Measurements from ENCODE around the gene DHRSX. TPM values are rescaled to one million over a fixed set of nuclear protein-coding genes. Genes with fewer than 3 reads are reported as not detected.
"Not testable (repeated sequence)": the region's sequence is repeated elsewhere in the genome, so short reads cannot be mapped to it uniquely, and the experiment has no call there.

DHRSX gene
- total RNA-seq, 1 experiment from 2014 or later: 14.8 TPM

- DNase-seq (ENCODE audit: low spot score): peak; percentile 12
These were observed 1.9 kb downstream of the DHRSX start for GRCh38 chrX:2498781-2499302.

GRCh38 chrX:2497961-2498780 lies 2.6 kb downstream of the DHRSX start:
- DNase-seq (ENCODE audit: low spot score): peak; percentile 38

DNA sequence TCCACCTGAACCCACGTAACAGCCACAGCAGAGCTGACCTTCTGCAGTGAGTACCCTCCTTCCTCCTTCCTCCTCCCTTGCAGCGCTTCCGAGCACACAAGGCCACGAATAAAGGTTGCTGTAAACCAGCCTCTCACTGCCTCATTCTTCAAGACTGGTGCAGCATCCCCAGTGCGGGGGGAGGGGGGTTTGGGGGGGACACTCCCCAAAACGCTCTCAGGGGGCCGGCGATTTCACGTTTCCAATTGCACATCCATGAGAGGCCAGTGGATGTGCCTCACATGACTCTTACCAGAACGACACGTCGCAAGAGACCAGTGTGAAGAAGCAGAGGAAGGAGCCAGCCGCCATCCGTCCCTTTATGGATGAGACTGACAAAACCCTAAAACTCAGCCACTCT lies 5.2 kb downstream of the DHRSX start:
- no peak for DNase-seq (ENCODE audit: low spot score)

GRCh38 chrX:2492531-2493218 lies 8.1 kb downstream of the DHRSX start:
- no peak for DNase-seq (ENCODE audit: low spot score)

DNA sequence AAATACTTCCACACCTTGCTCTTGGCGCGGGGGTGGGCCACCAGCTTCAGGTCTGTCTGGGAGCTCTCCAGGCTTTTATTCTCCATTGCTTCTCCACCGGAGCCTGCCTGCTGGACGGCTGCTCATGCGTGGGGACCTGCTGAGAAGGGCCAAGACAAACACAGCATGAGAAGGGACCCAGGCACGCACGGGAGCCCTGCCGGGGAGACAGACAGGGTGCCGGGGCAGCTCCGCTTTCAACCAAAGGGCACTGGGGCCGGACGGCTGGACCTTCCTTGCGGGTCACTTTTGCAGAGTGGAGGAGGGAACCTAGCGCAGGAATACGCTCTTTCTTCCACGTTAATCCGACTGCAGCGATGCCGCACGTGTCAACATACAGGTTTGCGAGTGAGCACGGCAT lies 10.1 kb downstream of the DHRSX start:
- DNase-seq (ENCODE audit: low spot score): no peak

GRCh38 chrX:2489446-2490445 lies 11.0 kb downstream of the DHRSX start:
- no peak for DNase-seq (ENCODE audit: low spot score)

DNA sequence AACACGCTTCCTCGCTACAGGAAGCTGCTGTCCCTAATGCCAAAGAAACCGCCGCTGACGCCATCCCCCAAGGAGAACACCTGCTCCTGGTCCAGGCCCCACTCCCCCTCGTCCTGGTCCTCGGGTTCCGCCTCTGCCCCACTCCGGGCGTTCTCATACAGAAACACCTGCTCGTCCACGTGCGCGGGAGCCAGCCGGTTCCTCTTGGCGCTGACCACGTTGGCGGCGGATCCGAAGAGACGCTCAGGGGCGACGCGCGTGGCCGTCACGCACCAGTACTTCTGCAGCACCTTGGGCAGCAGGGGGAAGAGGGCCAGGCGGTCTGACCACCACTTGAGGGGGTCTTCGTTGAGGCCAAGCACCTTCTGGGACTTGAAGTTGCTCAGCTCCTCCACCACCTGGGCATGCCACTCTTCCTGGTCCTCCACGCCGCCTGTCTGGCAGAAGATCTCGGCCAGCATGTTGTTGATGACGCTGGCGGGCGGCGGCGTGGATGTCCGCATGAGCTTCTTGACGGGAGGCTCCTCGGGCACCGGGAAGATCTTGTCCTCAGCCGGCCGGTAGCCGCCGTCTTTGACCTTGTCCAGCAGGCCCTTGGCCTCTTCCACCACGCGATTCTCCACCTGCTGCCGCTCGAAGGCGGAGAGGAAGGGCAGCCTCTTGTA lies 12.0 kb downstream of the DHRSX start:
- DNase-seq (ENCODE audit: low spot score): no peak

DNA sequence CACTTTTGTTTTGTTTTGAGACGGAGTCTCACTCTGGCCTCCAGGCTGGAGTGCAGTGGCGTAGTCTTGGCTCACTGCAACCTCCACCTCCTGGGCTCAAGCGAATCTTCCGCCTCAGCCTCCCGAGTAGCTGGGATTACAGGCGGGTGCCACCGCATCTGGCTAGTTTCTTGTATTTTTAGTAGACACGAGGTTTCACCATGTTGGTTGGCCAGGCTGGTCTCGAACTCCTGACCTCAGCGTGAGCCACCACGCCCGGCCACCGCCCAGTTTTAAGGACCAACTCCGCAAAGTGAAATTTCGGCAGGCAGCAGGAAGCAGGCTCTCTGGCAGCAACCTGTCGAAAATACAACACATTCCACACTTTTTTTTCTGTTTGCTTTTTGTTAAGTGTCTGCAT lies 13.4 kb downstream of the DHRSX start:
- no peak for DNase-seq (ENCODE audit: low spot score)

- no peak for DNase-seq (ENCODE audit: low spot score)
These were observed 14.2 kb downstream of the DHRSX start for GRCh38 chrX:2486476-2487133.

GRCh38 chrX:2485789-2486345 lies 14.9 kb downstream of the DHRSX start:
- no peak for DNase-seq (ENCODE audit: low spot score)

GRCh38 chrX:2484721-2485648 lies 15.8 kb downstream of the DHRSX start:
- DNase-seq (ENCODE audit: low spot score): no peak

DNA sequence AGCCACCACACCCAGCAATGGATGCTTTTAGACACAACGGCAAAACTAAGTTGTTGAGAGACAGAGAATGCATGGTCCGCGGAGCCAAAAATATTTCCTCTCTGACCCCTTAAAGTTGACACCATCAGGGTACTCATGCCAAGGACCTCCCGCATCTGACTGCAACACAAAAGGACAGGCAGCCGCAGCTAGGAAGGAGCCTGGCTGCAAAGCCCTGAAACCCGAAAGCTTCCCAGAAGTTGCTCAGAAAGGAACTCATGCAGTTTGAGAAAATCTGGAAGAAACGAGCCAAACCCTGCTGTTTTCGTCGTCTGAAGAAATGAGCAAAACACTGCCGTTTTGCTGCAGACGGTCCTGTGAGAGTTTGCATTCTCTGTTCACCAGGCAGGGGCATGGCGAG lies 16.5 kb downstream of the DHRSX start:
- no peak for DNase-seq (ENCODE audit: low spot score)

DNA sequence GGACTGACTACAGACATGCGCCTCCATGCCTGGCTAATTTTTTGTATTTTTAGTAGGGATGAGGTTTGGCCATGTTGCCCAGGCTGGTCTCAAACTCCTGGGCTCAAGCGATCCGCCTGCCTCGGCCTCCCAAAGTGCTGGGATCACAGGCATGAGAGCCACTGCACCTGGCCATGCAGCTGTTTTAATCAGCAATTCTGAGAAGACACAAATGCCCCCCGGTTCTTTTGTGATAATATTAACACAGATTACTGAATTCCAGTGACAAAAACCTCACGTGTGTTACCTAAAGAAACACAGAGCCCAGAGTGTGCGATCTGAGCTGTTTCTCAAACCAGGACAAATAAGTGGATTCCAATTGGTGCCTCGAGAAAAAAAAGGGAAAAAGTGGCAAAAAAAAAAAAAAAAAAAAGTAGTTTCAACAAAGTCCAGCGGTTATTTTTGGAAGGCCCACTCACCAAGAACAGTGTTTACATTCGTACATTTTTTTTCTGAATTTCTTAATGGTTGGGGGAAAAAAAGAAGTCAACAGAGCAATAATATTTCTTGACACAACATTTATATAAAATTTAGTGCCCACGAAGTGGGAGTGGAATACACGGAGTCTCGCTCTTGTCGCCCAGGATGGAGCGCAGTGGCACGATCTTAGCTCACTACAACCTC lies 17.2 kb downstream of the DHRSX start:
- no peak for DNase-seq (ENCODE audit: low spot score)

DNA sequence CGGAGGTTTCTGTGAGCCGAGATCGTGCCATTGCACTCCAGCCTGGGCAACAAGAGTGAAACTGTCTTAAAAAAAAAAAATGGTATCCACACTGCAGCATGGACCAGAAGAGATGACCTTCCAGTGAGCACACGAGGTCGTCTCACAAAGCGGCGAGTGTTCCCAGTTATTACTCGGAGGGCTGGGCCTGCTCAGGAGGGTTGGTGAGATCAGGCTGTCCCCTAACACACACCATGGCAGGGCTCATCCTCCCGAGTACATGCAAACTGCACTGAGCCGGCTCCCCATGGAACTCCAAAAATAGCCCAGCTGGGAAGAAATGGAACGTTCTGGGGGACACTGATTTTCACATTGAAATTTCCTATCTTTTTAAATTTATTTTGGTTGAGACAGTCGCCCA lies 19.2 kb downstream of the DHRSX start:
- DNase-seq (ENCODE audit: low spot score): not testable (repeated sequence)

GRCh38 chrX:2479982-2480381 lies 20.8 kb downstream of the DHRSX start:
- DNase-seq (ENCODE audit: low spot score): not testable (repeated sequence)

- DNase-seq (ENCODE audit: low spot score): no peak
These were observed 21.4 kb downstream of the DHRSX start for GRCh38 chrX:2479420-2479780.

DNA sequence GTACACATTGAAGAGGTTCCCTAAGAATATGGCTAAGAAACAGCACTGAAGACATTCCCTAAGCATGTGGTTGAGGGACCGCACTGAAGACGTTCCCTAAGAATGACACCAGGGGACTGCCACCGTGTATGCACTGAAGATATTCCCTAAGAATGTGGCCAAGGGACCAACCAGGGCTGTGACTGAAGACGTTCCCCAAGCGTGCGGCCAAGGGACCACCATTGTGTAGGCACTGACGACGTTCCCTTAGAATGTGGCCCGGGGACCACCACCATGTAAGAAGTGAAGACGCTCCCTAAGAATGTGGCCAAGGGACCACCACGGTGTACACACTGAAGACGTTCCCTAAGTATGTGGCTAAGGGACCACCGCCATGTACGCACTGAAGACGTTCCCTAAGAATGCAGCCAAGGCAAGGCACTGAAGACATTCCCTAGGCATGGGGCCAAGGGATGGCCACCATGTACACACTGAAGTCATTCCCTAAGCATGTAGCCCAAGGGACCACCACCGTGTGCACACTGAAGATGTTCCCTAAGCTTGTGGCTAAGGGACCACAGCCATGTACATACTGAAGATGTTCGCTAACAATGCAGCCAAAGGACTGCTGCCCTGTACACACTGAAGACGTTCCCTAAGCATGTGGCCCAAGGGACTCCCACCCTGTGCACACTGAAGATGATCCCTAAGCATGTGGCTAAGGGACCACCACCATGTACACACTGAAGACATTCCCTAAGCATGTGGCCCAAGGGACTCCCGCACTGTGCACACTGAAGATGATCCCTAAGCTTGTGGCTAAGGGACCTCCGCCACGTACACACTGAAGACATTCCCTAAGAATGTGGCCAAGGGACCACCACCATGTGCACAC lies 22.0 kb downstream of the DHRSX start:
- DNase-seq (ENCODE audit: low spot score): no peak

DNA sequence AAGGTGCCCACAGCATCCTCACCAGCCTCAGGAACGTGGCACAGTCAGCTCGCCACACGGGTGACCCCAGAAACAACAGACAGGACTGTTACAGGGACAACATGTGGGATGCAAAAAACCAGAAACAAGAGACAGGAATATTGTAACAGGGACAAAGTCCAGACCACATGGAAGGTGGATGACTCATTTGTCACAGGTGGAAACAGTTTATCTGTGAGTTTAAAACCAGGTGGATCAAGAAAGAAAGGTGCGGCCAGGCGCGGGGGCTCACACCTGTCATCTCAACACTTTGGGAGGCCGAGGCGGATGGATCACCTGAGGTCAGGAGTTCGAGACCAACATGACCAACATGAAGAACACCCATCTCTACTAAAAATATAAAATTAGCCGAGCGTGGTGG lies 23.5 kb downstream of the DHRSX start:
- DNase-seq (ENCODE audit: low spot score): peak; percentile 38

All from HT-29 (cell line).